Measurements from ENCODE around the gene ARNT2.

The ARNT2 gene

GRCh38 chr15:80525853-80526252 is 121.7 kb downstream of the ARNT2 start:
- no peak for DNase-seq

GRCh38 chr15:80526556-80527340 is 122.6 kb downstream of the ARNT2 start:
- no peak for DNase-seq

- DNase-seq, result no peak
Measured at GRCh38 chr15:80527406-80527805, 123.2 kb downstream of the ARNT2 start.

GRCh38 chr15:80527961-80528360 is 123.8 kb downstream of the ARNT2 start:
- no peak for DNase-seq

DNA sequence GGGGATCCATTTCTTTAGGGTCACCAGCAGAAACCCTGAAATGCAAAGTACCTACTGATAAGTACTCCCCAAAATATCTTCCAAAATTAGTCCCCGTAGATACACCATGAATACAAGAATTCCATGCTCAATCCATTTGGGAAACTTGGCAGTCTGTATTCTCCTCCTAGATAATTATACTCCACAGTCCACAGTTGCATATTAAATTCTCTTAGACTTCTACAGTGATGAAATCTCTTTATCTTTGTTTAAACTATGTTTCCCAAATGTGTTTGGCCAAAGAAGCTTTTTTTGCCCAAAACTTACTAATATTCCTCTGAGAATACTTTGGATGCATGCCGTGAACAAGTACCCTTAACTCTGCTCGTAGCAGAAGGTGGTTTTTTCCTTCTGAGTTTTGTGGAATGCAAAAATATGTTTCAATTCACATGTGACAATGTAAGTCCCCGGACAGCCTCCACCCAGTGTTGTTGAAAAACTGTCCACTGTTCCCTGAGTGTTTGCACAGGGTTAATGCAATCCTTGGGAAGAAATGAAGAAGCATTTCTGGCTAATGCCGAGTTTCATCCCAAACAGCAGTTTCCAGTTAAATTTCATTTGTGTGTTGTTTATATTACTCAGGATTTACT is 126.7 kb downstream of the ARNT2 start:
- no peak for DNase-seq

DNA sequence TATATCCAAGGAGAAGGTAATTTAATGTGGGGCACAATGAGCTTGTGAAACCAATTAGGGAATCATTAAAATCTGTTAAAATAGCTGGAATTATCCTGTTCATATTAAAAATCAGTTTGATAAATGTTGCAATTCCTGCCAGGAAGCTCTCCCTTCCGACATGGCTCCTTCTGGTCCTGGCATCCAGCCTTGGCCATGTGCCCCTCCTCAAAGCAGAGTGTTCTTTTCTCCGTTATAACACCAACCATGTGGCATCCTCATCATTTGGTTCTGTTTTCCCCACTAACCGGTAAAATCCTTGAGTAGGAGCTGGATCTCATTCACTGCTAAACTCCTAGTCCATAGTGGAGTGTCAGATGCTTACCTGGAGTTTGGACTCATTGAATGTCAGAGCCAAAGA is 127.2 kb downstream of the ARNT2 start:
- DNase-seq, result no peak

DNA sequence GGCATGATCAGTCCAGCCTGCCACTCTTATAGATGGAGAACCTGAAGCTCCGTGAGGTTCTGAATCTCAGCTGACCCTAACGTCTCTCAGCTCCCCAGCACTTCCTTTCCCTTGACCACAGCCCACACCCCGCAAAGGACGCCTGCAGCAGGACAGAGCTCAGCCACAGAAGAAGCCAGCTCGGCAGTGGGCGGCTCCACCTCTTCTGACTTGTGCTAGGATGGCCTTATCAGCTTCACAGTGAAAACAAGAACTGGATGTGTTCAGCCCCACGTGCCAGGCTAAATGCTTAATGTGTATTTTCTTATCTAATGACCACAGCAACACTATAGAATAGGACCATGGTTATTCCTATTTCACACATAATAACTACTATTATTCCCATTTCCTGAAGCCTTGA is 127.6 kb downstream of the ARNT2 start:
- no peak for DNase-seq

DNA sequence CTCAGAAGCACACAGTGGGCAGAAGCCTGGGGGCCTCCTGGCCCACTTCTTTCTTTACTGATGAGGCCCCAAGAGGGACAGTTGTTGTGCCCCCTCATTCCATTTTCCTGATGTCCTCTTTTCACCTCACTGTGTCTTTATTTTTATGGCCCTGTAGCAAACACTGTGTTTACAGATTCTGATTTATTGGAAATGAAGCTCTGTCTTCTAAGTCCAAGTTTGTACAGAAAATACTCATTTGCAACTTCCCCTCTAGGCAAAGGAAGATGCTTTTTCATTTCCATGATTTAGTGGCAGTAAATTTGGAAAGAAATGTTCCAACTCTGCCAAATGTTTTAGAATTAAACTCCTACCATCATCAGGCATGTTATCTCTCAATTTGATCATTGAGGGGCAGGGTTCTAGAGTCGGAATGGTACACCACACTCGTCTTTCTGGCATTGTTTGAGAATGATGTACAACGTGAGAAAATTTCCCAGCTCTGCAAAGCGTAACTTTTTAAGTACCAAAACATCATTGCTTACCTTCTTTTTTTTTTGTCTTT is 129.7 kb downstream of the ARNT2 start:
- DNase-seq, result no peak

DNA sequence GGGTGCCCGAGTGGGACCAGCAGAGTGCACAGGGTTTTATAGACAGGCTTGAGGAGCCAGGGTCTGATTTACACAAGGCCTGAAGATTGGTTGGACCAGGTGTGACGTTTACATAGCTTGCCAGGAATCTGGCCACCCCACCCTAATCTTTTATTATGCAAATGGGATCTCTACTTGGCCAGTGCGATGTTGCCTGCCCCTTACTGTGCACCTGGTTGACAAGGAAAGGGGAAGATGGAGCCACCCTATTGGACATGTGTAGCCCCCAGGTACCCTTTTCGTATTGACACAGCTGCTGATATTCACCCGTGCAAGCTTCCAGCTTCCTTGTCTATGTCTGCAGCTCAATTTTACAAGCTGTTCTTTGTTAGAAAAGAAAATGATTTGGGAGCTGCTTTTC is 132.0 kb downstream of the ARNT2 start:
- no peak for DNase-seq

DNA sequence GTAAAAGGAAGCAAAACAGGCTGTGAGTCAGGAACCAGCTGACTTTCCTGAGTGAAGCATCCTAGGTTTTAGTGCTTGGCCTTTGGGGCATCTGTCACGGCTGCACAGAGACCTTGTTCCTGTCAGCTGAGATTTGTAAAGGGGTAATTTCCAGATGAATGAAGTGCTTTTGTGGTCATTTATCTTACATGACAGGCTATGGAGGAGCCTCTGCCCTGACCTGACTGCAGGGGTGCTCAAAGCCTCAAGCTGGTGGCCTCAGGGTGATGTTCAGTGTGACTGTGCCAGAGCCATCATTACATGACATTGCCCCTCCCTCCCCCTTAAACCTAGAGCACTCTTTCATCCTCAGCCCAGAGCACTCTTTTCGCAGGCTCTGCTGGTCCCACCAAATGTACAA is 132.5 kb downstream of the ARNT2 start:
- no peak for DNase-seq

GRCh38 chr15:80545078-80545477 is 140.9 kb downstream of the ARNT2 start:
- DNase-seq, result no peak

- no peak for DNase-seq
Measured at GRCh38 chr15:80547264-80547663, 143.1 kb downstream of the ARNT2 start.

- DNase-seq, result no peak
Measured at GRCh38 chr15:80549191-80549590, 145.0 kb downstream of the ARNT2 start.

DNA sequence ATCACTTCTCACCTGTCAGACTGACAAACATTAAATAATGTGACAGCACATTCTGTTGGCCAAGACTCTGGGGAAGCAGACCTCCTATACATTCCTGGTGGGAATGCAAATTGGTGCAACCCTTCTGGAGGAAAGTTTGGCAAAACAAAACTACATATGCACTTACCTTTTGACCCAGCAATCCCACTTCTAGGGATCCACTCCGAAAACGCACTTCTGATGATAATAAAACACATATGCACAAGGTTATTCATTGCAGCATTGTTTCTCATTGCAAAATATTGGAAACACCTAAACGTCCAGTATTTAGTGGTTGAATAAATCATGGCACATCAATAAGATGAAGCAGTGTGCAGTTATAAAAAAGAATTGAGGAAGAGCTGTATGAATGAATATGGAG is 145.5 kb downstream of the ARNT2 start:
- DNase-seq, result no peak

GRCh38 chr15:80550219-80550907 is 146.2 kb downstream of the ARNT2 start:
- no peak for DNase-seq

GRCh38 chr15:80550908-80551260 is 146.7 kb downstream of the ARNT2 start:
- no peak for DNase-seq

- no peak for DNase-seq
Measured at GRCh38 chr15:80551348-80551747, 147.2 kb downstream of the ARNT2 start.

- DNase-seq, result no peak
Measured at GRCh38 chr15:80554560-80554959, 150.4 kb downstream of the ARNT2 start.

- DNase-seq, result no peak
Measured at GRCh38 chr15:80556694-80557367, 152.6 kb downstream of the ARNT2 start.

DNA sequence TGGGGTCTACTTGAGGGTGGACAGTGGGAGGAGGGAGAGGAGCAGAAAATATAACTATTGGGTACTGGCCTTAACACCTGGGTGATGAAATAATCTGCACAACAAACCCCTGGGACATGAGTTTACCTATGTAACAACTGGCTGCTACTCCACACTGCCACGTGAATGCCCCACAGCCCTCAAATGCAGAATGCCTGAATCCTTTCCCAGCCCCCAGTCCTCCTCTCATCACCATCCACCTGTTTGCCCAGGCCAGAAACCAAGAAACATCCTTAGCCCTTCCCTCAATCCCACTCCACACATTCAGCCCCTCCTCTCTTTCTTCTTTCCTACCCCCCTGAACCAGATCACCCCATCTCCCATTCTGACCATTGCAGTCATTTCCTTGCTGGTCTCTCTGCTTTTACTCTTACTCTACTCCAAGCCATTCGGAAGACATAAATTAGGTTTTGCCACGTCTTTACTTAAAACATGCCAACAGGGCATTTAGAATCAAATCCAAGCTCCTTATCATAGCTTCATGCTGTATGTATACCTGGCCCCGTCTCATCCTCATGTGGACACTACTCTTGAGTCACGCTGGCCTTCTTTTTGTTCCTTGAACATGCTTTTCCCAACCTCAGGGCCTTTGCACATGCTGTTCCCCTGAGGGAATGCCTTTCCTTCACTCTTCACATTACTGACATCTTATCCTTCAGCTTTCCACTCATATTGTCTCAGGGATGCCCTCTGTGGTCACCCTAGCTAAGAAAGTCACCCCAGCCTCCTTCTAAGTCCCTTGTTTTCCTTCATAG is 153.5 kb downstream of the ARNT2 start:
- no peak for DNase-seq

DNA sequence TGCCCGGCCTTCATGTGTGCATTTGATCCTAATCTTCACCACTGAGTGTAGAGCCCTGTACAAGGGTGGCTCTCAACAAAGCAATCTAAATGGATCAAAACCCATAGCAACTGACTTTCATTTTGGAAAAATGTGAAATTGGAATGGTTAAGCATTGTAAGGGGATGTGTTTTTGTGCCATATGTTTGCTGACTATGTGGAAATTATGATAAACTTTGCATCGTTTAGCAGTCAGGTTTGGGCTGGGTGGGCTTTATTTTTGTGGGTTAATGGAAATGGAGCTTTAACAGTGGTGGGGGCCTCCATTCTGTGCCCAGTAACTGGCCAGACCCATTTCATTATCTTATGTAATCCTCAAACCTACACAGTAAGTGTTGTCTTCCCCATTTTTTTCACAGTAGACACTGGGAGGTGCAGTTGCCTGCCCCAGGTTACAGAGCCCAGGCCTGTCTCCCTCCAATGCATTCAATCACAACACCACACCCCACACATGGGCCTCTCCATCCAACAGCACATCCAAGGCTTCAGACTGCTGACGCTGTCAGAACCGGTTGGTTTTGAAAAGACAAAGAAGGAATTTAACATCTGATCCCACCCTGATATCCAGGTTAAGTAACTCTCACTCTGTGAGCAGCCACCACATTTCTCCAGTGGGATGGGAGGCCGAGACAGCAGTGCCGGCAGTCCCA is 154.6 kb downstream of the ARNT2 start:
- DNase-seq, result no peak

- no peak for DNase-seq
Measured at GRCh38 chr15:80559320-80559693, 155.1 kb downstream of the ARNT2 start.

All from AML-193 (cell line).